HepG2 (cell line): Measurements from ENCODE around the gene TP53BP2. TPM values are rescaled to one million over a fixed set of nuclear protein-coding genes. Genes with fewer than 3 reads are reported as not detected.

Experiments used
- ATAC-seq: fragments of 200-7000 bp; cut with Tn5 transposase; 3 replicates; pipeline ENCODE4 v1.9.1; 2020; ENCODE audit warnings: mild to moderate bottlenecking, moderate library complexity
- BruUV-seq: library from RNA; stranded (reverse); fragments of 400-500 nt; replicated peaks from 2 replicates; lab custom pipeline; 2021; lab: Mats Ljungman, UMichigan
- CTCF ChIA-PET: fragments of 300-600 bp; formaldehyde crosslinking; extraction: SDS; loops from one replicate; lab custom pipeline; 2021; ENCODE audit warnings: low total read pairs, inconsistent platforms, low intra/inter-chr PET ratio; lab: Yijun Ruan, JAX
- POLR2A ChIA-PET: fragments of 350-600 bp; sonication (Branson Sonifier 250); formaldehyde crosslinking; loops from one replicate; lab custom pipeline; 2020; ENCODE audit warnings: antibody characterized with exemption, inconsistent platforms; lab: Yijun Ruan, JAX
- DNase-seq: peaks from one replicate; pipeline ENCODE4 v3.0.0-alpha.2; 2015; ENCODE audit warnings: low spot score
- FAIRE-seq: peaks from 3 replicates; lab custom pipeline; 2011; peaks lifted over from hg19 to GRCh38; lab: Jason Lieb, UNC
- H2AFZ ChIP-seq: one replicate; pipeline ENCODE4 v1.6.1; 2011; ENCODE audit warnings: low read length, inconsistent platforms
- H3K27ac ChIP-seq: fragments of 300-600 bp; 3 replicates; pipeline ENCODE4 v1.8.0; 2011; ENCODE audit warnings: mixed run types, mild to moderate bottlenecking, mixed read lengths, low read length, inconsistent platforms; ENCODE audit not compliant: insufficient read depth; ENCODE audit errors: extremely low read length
- H3K27me3 ChIP-seq, 2 experiments: fragments of 200-600 bp in 1 of 2; 2 replicates in 1 of 2; 3 replicates in 1 of 2; pipeline versions ENCODE4 v1.6.0 to v1.8.0; 2011; ENCODE audit warnings: low read length in 2 of 2, mild to moderate bottlenecking in 2 of 2, moderate library complexity in 2 of 2, inconsistent platforms in 1 of 2; ENCODE audit not compliant: insufficient read depth in 2 of 2, control insufficient read depth in 1 of 2
- H3K36me3 ChIP-seq, 2 experiments: fragments of 200-600 bp in 1 of 2; replicated peaks in 1 of 2; 2 replicates in 1 of 2; 3 replicates in 1 of 2; pipeline versions ENCODE4 v1.5.1 to v1.8.0; 2011; ENCODE audit warnings: low read length in 2 of 2, inconsistent platforms in 1 of 2; ENCODE audit not compliant: insufficient read depth in 2 of 2, control insufficient read depth in 1 of 2
- H3K4me1 ChIP-seq: 2 replicates; pipeline ENCODE4 v1.5.1; 2012; ENCODE audit warnings: low read length, inconsistent platforms; ENCODE audit not compliant: insufficient read depth
- H3K4me2 ChIP-seq: 2 replicates; pipeline ENCODE4 v1.6.0; 2011; ENCODE audit warnings: low read depth, low read length, inconsistent platforms
- H3K4me3 ChIP-seq, 3 experiments: fragments of 200-600 bp in 1 of 3; sonication (generic), shearing (Covaris generic) in 1 of 3; replicated peaks in 1 of 3; 2 replicates each; pipeline ENCODE4 v1.5.1; 2011 to 2016; ENCODE audit warnings: low read length in 3 of 3, inconsistent platforms in 2 of 3, low read depth in 2 of 3, mild to moderate bottlenecking in 2 of 3, control low read depth in 1 of 3, mixed read lengths in 1 of 3; ENCODE audit not compliant: insufficient read depth in 1 of 3
- H3K79me2 ChIP-seq: one replicate; pipeline ENCODE4 v1.6.1; 2011; ENCODE audit warnings: low read length, inconsistent platforms; ENCODE audit not compliant: insufficient read depth
- H3K9ac ChIP-seq: 2 replicates; pipeline ENCODE4 v1.6.0; 2011; ENCODE audit warnings: mild to moderate bottlenecking, low read depth, low read length, inconsistent platforms; ENCODE audit not compliant: insufficient read depth
- H3K9me3 ChIP-seq: 2 replicates; pipeline ENCODE4 v1.5.1; 2012; ENCODE audit warnings: mild to moderate bottlenecking, low read length
- H4K20me1 ChIP-seq: 2 replicates; pipeline ENCODE4 v1.6.0; 2011; ENCODE audit warnings: inconsistent platforms, mild to moderate bottlenecking, low read length, moderate library complexity; ENCODE audit not compliant: insufficient read depth
- CENPT ChIP-seq: sonication (generic); formaldehyde crosslinking; IDR thresholded peaks from 2 replicates; pipeline ENCODE4 v1.8.0; 2022; ENCODE audit warnings: low read depth, mild to moderate bottlenecking, moderate library complexity, missing genetic modification reagents
- CHCHD3 ChIP-seq: sonication (generic); formaldehyde crosslinking; IDR thresholded peaks from 2 replicates; pipeline ENCODE4 v1.8.0; 2022; ENCODE audit warnings: mild to moderate bottlenecking, missing genetic modification reagents, moderate library complexity
- FOXK2 ChIP-seq: fragments of 450-650 bp; IDR thresholded peaks from 2 replicates; pipeline ENCODE4 v1.6.1; 2016
- MAF1 ChIP-seq: sonication (generic); formaldehyde crosslinking; IDR thresholded peaks from 2 replicates; pipeline ENCODE4 v1.5.0; 2020; ENCODE audit warnings: missing genetic modification reagents, borderline replicate concordance
- NFAT5 ChIP-seq: sonication (generic); formaldehyde crosslinking; IDR thresholded peaks from 2 replicates; pipeline ENCODE4 v1.4.0; 2020; ENCODE audit warnings: missing genetic modification reagents
- NFRKB ChIP-seq: fragments of 450-650 bp; IDR thresholded peaks from 2 replicates; pipeline ENCODE4 v1.6.1; 2017
- PCBP1 ChIP-seq: fragments of 200-400 bp; formaldehyde crosslinking; IDR thresholded peaks from 2 replicates; pipeline ENCODE4 v1.6.1; 2017; ENCODE audit warnings: mild to moderate bottlenecking, low read depth, low read length, borderline replicate concordance
- RFX5 ChIP-seq: IDR thresholded peaks from 2 replicates; pipeline ENCODE4 v1.6.1; 2011; ENCODE audit warnings: low read depth, low read length, improper control_type of control experiment
- STAT6 ChIP-seq: sonication (generic); formaldehyde crosslinking; IDR thresholded peaks from 2 replicates; pipeline ENCODE4 v1.4.0; 2020; ENCODE audit warnings: missing genetic modification reagents, mild to moderate bottlenecking, borderline replicate concordance
- ZNF207 ChIP-seq: fragments of 450-650 bp; IDR thresholded peaks from 2 replicates; pipeline ENCODE4 v1.6.1; 2016; ENCODE audit warnings: antibody characterized with exemption, borderline replicate concordance
- ZNF557 ChIP-seq: sonication (generic); formaldehyde crosslinking; IDR thresholded peaks from 2 replicates; pipeline ENCODE4 v1.4.0; 2020; ENCODE audit warnings: missing genetic modification reagents
- WGBS: methylation state at CpG from one replicate; pipeline ENCODE4 v1.1.6; 2017; ENCODE audit warnings: low lambda C conversion rate; 5-methylcytosine and 5-hydroxymethylcytosine counted together
- in situ Hi-C: cut with HindIII; loops from 2 replicates; pipeline ENCODE4 v1.10.0; 2017; ENCODE audit warnings: low pct_unique_long_range_greater_than_20kb; ENCODE audit not compliant: extremely low pct_ligation_motif_present
- intact Hi-C: fragments of 100-400 bp; cut with micrococcal nuclease; formaldehyde crosslinking; loops from one replicate; pipeline ENCODE4 v1.10.0; 2022; ENCODE audit not compliant: unreplicated experiment
- polyA plus RNA-seq, 8 experiments: library from polyadenylated mRNA; depleted of rRNA in 3 of 8; stranded (reverse) in 7 of 8; unstranded in 1 of 8; fragments of >200 nt; fragmentation: Illumina TruSeq in 4 of 8; extraction: Trizol in 4 of 8; gene quantifications; 2 replicates each; pipeline versions ENCODE4 v1.2.1 to v1.2.3, GENCODE V29; 2011 to 2016; ENCODE audit warnings: low read depth in 4 of 8, missing spikeins in 1 of 8, mixed read lengths in 1 of 8; ENCODE audit not compliant: insufficient read depth in 1 of 8
- total RNA-seq, 5 experiments: library from RNA; depleted of rRNA; stranded (reverse); fragments of >200 nt; fragmentation: Illumina TruSeq; extraction: Trizol; gene quantifications; 2 replicates each; pipeline ENCODE4 v1.2.3, GENCODE V29; 2016; ENCODE audit warnings: low read depth in 1 of 5

TP53BP2 gene
- total and polyA plus RNA-seq, 2 of the 13 experiments (the other 11 are each of a cell fraction or from before 2014, with no cell fraction given): 10.0 to 14.0 TPM

GRCh38 chr1:223885614-223886013 is 39.9 kb upstream of the TP53BP2 start:
- Histone ChIP-seq H2AFZ (no peak overlapping the region), H3K27me3 (peaks cover 0 to 5% of the 10 kb centered on the region in 2 experiments; a peak in 2 of 5 replicates), H3K36me3 (no peaks in the 10 kb centered on the region), H3K4me1 (peaks cover 19% of the 10 kb centered on the region), H4K20me1 (no peaks in the 10 kb centered on the region), H3K4me3 (no peak overlapping the region), H3K4me2 (no peak overlapping the region), H3K9me3 (no peaks in the 10 kb centered on the region), H3K9ac (no peak overlapping the region), H3K27ac (no peak overlapping the region), H3K79me2 (no peaks in the 10 kb centered on the region)
- DNase-seq: no peak
- in situ Hi-C loops: no loop called here
- BruUV-seq: no TSS peak
- CTCF ChIA-PET: no interaction called here
- POLR2A ChIA-PET: no interaction called here
- WGBS: 100% methylated on average over 2 of the region's 3 CpGs
- FAIRE-seq: no peak
- intact Hi-C loops: no loop called here
- no peak for ATAC-seq
- TF ChIP-seq ZNF207 (no peak), MAF1 (no peak), RFX5 (no peak), STAT6 (CRISPR knock-in tag) (no peak), NFAT5 (CRISPR knock-in tag) (no peak), CHCHD3 (CRISPR knock-in tag) (no peak), CENPT (CRISPR knock-in tag) (no peak), PCBP1 (no peak), NFRKB (no peak), FOXK2 (no peak), ZNF557 (CRISPR knock-in tag) (no peak)
